Neutrophil (primary cell): Measurements from ENCODE around the gene ATRN.

Experiments
- H3K27ac ChIP-seq: fragments of 200-600 bp; sonication (generic); 2 replicates; pipeline ENCODE4 v1.5.1; 2016; ENCODE audit warnings: mild to moderate bottlenecking, moderate library complexity
- H3K27me3 ChIP-seq: fragments of 200-600 bp; sonication (generic); 2 replicates; pipeline ENCODE4 v1.6.0; 2016; ENCODE audit warnings: mild to moderate bottlenecking
- H3K36me3 ChIP-seq: fragments of 200-600 bp; sonication (generic); 2 replicates; pipeline ENCODE4 v1.5.1; 2017
- H3K4me1 ChIP-seq, 2 experiments: fragments of 200-600 bp in 1 of 2; sonication (generic) in 1 of 2; 1 replicate in 1 of 2; 2 replicates in 1 of 2; pipeline versions ENCODE4 v1.5.1 to v1.6.1; 2013 to 2016; ENCODE audit warnings: low read depth in 1 of 2, low read length in 1 of 2, mild to moderate bottlenecking in 1 of 2, moderate library complexity in 1 of 2; ENCODE audit not compliant: control insufficient read depth in 1 of 2, insufficient read depth in 1 of 2
- H3K4me3 ChIP-seq, 2 experiments: fragments of 200-600 bp in 1 of 2; sonication (generic) in 1 of 2; 1 replicate in 1 of 2; 2 replicates in 1 of 2; pipeline ENCODE4 v1.5.1; 2013 to 2016; ENCODE audit warnings: low read depth in 1 of 2, low read length in 1 of 2, mild to moderate bottlenecking in 1 of 2, moderate library complexity in 1 of 2
- H3K9me3 ChIP-seq: fragments of 200-600 bp; sonication (generic); 2 replicates; pipeline ENCODE4 v1.5.1; 2016
- TF ChIP-seq, protein P1 (sequence below): fragments of 200-600 bp; sonication (generic); IDR thresholded peaks from 2 replicates; pipeline ENCODE4 v1.5.1; 2016; ENCODE audit warnings: antibody characterized with exemption

Gene ATRN

DNA sequence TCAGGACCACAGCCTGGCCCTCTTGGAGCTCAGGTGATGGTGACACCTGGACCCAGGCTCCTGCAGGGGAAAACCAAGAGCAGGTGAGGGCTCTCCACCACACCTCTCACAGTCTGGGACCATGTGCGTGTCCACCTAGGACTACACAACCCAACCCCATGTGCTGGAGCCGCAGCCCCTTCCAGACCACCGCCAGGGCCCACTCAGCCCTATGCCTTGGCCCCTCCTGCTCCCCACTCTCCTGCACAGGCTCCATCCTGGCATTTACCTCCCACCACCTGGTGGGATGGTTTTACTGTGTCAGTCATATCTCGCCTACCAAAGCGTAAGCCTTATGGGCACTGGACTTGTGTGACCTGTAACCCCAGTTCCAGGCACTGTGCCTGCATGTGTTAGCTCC is 224.0 kb downstream of the ATRN start:
- H3K4me1 ChIP-seq = no peaks in the 10 kb centered on the region
- H3K27ac ChIP-seq = no peak overlapping the region
- TF ChIP-seq, protein P1, sequence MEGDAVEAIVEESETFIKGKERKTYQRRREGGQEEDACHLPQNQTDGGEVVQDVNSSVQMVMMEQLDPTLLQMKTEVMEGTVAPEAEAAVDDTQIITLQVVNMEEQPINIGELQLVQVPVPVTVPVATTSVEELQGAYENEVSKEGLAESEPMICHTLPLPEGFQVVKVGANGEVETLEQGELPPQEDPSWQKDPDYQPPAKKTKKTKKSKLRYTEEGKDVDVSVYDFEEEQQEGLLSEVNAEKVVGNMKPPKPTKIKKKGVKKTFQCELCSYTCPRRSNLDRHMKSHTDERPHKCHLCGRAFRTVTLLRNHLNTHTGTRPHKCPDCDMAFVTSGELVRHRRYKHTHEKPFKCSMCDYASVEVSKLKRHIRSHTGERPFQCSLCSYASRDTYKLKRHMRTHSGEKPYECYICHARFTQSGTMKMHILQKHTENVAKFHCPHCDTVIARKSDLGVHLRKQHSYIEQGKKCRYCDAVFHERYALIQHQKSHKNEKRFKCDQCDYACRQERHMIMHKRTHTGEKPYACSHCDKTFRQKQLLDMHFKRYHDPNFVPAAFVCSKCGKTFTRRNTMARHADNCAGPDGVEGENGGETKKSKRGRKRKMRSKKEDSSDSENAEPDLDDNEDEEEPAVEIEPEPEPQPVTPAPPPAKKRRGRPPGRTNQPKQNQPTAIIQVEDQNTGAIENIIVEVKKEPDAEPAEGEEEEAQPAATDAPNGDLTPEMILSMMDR = no peak
- no peaks in the 10 kb centered on the region for H3K27me3 ChIP-seq
- no peaks in the 10 kb centered on the region for H3K9me3 ChIP-seq
- no peak overlapping the region for H3K4me3 ChIP-seq
- no peaks in the 10 kb centered on the region for H3K36me3 ChIP-seq

DNA sequence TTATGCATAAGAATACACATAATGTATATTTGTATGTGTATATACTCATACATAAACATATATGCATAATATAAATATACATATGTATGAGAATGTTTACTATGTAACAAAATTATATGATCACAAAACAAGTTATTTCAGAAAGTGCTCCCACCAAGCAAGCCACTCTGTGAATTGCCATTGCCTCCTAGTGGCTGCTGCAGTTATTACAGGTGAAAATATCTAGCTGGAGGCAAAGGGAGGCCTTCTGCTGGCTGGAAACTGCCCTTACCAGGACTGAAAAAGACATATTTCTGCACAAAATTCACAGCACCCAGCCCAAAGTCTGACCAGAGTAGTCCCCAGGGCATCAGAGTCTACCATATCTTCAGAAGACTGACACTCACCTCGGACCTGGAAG is 225.4 kb downstream of the ATRN start:
- no peaks in the 10 kb centered on the region for H3K9me3 ChIP-seq
- no peaks in the 10 kb centered on the region for H3K27me3 ChIP-seq
- H3K27ac ChIP-seq = no peak overlapping the region
- no peak overlapping the region for H3K4me3 ChIP-seq
- H3K4me1 ChIP-seq = no peaks in the 10 kb centered on the region
- TF ChIP-seq, protein P1 = peak; percentile 13
- no peaks in the 10 kb centered on the region for H3K36me3 ChIP-seq

DNA sequence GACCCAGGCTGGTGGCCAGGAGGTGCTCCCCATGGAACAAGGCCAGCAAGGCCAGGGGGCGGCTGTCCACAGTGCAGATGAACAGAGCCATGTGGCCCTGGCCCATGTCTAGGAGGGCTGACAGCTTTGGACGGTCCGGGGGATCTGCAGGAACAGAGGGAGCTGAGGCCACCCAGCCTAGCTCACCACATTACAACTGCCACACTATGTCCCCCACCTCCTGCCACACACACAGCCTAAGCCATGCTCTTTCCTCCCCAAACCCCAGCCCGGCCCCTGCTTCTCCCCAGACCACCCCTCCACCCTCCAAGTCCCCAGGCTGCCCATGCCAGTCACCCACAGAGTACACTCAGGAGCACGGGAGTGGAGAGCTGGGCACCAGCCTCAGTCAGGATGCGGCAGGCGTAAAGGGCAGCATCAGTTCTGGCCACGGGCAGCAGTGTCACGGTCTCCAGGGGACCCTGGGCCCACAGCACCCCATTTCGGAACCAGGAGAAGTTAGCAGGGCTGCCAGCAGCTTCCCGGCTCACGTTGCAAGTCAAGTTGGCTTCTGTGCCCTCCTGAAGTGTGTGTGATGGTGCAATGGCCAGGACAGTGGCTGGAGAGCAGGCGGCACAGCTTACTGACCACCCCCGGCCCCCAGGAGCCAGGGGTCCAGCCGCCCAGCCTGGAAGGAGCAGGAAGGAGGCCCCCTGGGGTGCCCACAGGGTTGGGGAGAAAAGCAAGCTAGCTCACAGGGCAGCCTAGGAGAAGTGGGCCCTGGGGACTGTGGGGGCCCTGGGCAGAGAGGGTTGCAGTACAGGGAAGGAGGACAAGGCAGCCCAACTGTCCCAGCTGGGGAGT is 226.1 kb downstream of the ATRN start:
- no peaks in the 10 kb centered on the region for H3K9me3 ChIP-seq
- H3K27me3 ChIP-seq = no peaks in the 10 kb centered on the region
- H3K27ac ChIP-seq = no peak overlapping the region
- TF ChIP-seq, protein P1 = no peak
- H3K36me3 ChIP-seq = no peaks in the 10 kb centered on the region
- no peak overlapping the region for H3K4me3 ChIP-seq
- no peaks in the 10 kb centered on the region for H3K4me1 ChIP-seq

DNA sequence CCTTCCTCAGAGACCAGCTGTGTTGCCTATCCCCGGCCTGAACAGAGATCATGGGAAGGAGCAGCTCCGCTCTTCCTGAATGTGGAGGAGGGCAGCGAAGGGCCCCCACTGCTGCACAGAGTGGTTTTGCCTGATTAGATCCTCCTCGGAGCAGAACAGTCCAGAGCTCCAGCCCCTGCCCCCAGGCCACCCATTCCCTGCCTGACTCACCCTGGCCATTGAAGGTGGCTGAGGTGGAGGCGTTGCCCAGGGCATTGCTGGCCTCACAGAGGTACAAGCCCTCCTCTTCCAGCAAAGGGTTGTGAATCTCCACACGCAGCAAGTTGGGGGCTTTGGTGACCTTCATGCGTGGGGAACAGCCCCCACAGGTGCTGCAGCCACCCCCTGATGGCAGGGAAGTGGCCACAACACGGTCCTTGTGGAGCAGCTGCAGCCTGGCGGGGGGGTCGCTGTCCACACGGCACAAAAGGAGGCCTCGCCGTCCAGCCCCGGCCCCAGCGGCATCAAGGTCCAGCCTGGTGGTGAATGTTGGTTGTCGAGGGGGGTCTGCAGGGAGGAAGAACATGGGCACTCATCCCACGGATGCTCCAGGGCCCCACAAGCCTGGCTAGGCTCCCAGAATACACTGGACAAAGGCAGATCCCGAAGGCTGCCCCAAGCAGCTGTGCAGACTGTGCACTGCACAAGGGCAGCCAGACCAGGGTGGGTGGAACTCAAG is 226.9 kb downstream of the ATRN start:
- Histone ChIP-seq H3K4me3 (no peak overlapping the region), H3K27ac (no peak overlapping the region), H3K9me3 (no peaks in the 10 kb centered on the region), H3K36me3 (no peaks in the 10 kb centered on the region), H3K27me3 (no peaks in the 10 kb centered on the region), H3K4me1 (no peaks in the 10 kb centered on the region)
- TF ChIP-seq, protein P1 = no peak

DNA sequence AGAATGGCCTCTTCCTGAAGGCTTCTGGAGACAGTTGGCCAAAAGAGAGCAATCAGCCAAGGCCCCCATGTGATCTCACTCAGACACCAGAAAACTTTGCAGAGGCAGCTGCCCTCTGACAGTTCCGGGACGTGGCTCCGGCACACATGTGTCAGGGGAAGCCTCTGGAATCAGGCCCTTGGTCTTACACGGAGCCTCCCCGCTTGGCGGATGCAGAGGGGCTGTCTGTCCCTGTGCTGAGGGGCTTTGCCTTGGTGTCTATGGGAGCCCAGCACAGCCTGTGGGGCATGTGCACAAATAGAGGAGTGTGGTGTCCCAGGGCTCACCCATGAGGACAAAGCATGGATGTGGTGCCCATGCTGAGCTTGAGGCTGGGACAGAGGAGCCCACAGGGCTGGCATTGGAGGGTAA is 227.8 kb downstream of the ATRN start:
- H3K4me1 ChIP-seq = no peaks in the 10 kb centered on the region
- no peak overlapping the region for H3K27ac ChIP-seq
- TF ChIP-seq, protein P1 = no peak
- no peaks in the 10 kb centered on the region for H3K9me3 ChIP-seq
- H3K4me3 ChIP-seq = no peak overlapping the region
- no peaks in the 10 kb centered on the region for H3K36me3 ChIP-seq
- H3K27me3 ChIP-seq = no peaks in the 10 kb centered on the region
